Measurements from ENCODE around the gene HES2. TPM values are rescaled to one million over a fixed set of nuclear protein-coding genes. Genes with fewer than 3 reads are reported as not detected.

HES2 gene
- polyA plus RNA-seq, 2 of the 4 experiments (the other 2 are of a cell fraction), result 0.75 to 1.8 TPM

DNA sequence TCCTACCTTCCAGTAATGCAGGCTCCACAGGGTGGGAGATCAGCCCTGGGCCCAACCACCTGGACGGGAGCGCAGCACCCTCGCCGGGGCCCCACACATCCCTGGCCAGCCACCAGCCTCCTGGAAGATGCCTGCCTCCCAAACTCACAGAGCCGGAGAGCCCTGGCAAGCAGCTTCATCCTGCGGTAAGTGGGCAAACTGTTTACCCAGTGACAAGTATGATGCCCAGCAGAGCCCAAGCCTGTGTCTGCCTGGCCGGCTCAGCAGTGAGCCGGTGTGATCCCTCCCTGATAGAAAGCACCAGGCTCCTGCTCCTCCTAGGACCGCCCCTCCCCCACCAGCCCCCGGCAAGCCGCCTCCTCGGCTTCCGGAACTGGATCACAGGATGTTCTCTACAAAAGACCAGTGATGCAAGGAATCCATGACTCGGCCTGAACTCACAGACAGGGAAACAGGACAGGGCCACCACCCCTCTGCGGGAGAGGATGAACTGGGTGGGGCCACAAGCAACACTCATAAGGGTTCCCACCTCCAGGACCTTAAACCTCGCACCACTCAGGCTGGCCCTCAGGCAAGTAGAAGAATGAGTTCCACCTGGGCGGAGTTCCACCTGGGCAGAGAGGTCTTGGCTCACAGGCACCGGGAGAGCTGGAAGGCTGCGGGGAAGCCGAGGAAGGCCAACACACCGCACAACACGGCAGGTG, 34.1 kb downstream of the HES2 start:
- H3K4me2 ChIP-seq, result peak overlapping the region; percentile 84
- CTCF ChIA-PET, result interaction anchor here (0.7 to 34.5 kb wide), 8 partner anchors 18 to 137 kb away, joined by 3 to 575 read pairs (median 4); no protein-coding TSS in a partner anchor
- no peaks in the 10 kb centered on the region for H3K9me3 ChIP-seq
- peak; percentile 88 to 95 for ATAC-seq
- POLR2A ChIA-PET, result interaction anchor here (1.6 kb wide), 1 partner anchor 8 kb away, joined by 6 read pairs; the partner anchor contains the start of gene ACOT7
- WGBS (ENCODE audit: missing lambda C conversion rate), result 55% methylated on average over 5 of the region's 22 CpGs
- DNase-seq (ENCODE audit: low read depth in 1 of 2, low spot score in 1 of 2), result peak; percentile 65 to 84
- TF ChIP-seq FOSL2 (IDR thresholded peaks at IDR 0.05) (no peak), FOSL2 (CRISPR knock-in tag; IDR thresholded peaks at IDR 0.05) (0 out of 2 replicates have a peak, but pooled peaks have one; percentile 14), NPAS2 (CRISPR knock-in tag; IDR thresholded peaks at IDR 0.05; ENCODE audit: borderline replicate concordance) (no peak)
- peak overlapping the region; percentile 37 for H3K4me3 ChIP-seq
- peaks cover 23% of the 10 kb centered on the region for H3K4me1 ChIP-seq
- H3K27ac ChIP-seq, result peak overlapping the region; percentile 83 to 90
- no peak for FAIRE-seq

- CTCF ChIA-PET, result interaction anchor here (1.2 to 34.5 kb wide), 6 partner anchors 18 to 137 kb away, joined by 3 to 575 read pairs (median 5); no protein-coding TSS in a partner anchor
- FAIRE-seq (no peak), ATAC-seq (peak; percentile 39 to 52; a peak in 5 of 6 replicates), DNase-seq (ENCODE audit: low read depth in 1 of 2, low spot score in 1 of 2) (no peak)
- POLR2A ChIA-PET, result interaction anchor here (1.6 kb wide), 1 partner anchor 9 kb away, joined by 6 read pairs; the partner anchor contains the start of gene ACOT7
- Histone ChIP-seq H3K4me2 (peak overlapping the region; percentile 84), H3K27ac (peak overlapping the region; percentile 83 to 90), H3K4me1 (peaks cover 23% of the 10 kb centered on the region), H3K9me3 (peaks cover 3% of the 10 kb centered on the region; the same call in 1 of the 3 replicates), H3K4me3 (peak overlapping the region; percentile 37; the same call in 1 of the 3 replicates)
- no peak for TF ChIP-seq CEBPB (IDR thresholded peaks at IDR 0.05)
- TF ChIP-seq MYC (IDR thresholded peaks at IDR 0.05; ENCODE audit: borderline replicate concordance, low read length), result no peak
- TF ChIP-seq CHD2 (IDR thresholded peaks at IDR 0.05; ENCODE audit: low read length, partially characterized antibody), result no peak
- no peak for TF ChIP-seq GATA3 (IDR thresholded peaks at IDR 0.05; ENCODE audit: borderline replicate concordance)
- WGBS (ENCODE audit: missing lambda C conversion rate), result 86% methylated on average over 5 of the region's 5 CpGs
These were observed 34.8 kb downstream of the HES2 start for GRCh38 chr1:6384962-6385361.

DNA sequence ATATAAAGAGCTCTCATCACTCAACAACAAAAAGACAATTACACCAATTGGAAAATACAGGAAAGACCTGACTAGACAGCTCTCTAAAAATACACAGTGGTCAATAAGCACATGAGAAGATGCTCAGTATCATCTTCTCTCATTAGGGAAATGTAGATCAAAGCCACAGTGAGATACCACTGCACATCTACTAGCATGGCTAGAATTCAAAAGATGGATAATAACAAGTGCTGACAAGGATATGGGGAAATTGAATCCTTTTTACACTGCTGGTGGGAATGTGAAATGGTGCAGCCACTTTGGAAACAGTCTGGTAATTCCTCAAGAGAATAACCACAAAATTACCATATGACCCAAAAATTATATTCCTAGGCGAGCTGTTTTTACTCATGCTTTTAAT, 35.6 kb downstream of the HES2 start:
- Histone ChIP-seq H3K4me2 (no peak overlapping the region), H3K9me3 (peaks cover 3% of the 10 kb centered on the region; the same call in 1 of the 3 replicates), H3K27ac (no peak overlapping the region), H3K4me1 (peaks cover 23% of the 10 kb centered on the region), H3K4me3 (no peak overlapping the region)
- POLR2A ChIA-PET, result interaction anchor here (1.6 kb wide), 1 partner anchor 10 kb away, joined by 6 read pairs; the partner anchor contains the start of gene ACOT7
- TF ChIP-seq ZFP36 (IDR thresholded peaks at IDR 0.05; ENCODE audit: borderline replicate concordance, partially characterized antibody), result no peak
- TF ChIP-seq MAZ (IDR thresholded peaks at IDR 0.05; ENCODE audit: borderline replicate concordance, low read depth, low read length), result no peak
- TF ChIP-seq, protein P1, sequence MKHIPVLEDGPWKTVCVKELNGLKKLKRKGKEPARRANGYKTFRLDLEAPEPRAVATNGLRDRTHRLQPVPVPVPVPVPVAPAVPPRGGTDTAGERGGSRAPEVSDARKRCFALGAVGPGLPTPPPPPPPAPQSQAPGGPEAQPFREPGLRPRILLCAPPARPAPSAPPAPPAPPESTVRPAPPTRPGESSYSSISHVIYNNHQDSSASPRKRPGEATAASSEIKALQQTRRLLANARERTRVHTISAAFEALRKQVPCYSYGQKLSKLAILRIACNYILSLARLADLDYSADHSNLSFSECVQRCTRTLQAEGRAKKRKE (CRISPR knock-in tag; IDR thresholded peaks at IDR 0.05; ENCODE audit: low read depth), result no peak
- no peak for TF ChIP-seq HOXA7 (CRISPR knock-in tag; IDR thresholded peaks at IDR 0.05)
- TF ChIP-seq, protein P2, sequence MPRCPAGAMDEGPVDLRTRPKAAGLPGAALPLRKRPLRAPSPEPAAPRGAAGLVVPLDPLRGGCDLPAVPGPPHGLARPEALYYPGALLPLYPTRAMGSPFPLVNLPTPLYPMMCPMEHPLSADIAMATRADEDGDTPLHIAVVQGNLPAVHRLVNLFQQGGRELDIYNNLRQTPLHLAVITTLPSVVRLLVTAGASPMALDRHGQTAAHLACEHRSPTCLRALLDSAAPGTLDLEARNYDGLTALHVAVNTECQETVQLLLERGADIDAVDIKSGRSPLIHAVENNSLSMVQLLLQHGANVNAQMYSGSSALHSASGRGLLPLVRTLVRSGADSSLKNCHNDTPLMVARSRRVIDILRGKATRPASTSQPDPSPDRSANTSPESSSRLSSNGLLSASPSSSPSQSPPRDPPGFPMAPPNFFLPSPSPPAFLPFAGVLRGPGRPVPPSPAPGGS (IDR thresholded peaks at IDR 0.05), result no peak
- TF ChIP-seq KDM5A (IDR thresholded peaks at IDR 0.05), result no peak
- TF ChIP-seq CHD2 (IDR thresholded peaks at IDR 0.05; ENCODE audit: low read length, partially characterized antibody), result no peak
- TF ChIP-seq ESRRA (IDR thresholded peaks at IDR 0.05; ENCODE audit: borderline replicate concordance, low read length), result no peak
- no peak for TF ChIP-seq MAFK (IDR thresholded peaks at IDR 0.05; ENCODE audit: partially characterized antibody)
- no peak for TF ChIP-seq HOXB13 (CRISPR knock-in tag; IDR thresholded peaks at IDR 0.05; ENCODE audit: low read depth)
- no peak for TF ChIP-seq POLR2AphosphoS2 (conservative IDR thresholded peaks at IDR 0.05; ENCODE audit: low read length)
- no peak for TF ChIP-seq HOXB5 (CRISPR knock-in tag; IDR thresholded peaks at IDR 0.05)
- TF ChIP-seq HES2 (IDR thresholded peaks at IDR 0.05), result no peak
- no peak for TF ChIP-seq CBX2 (IDR thresholded peaks at IDR 0.05; ENCODE audit: borderline replicate concordance, low read depth)
- no peak for TF ChIP-seq RNF2 (IDR thresholded peaks at IDR 0.05; ENCODE audit: borderline replicate concordance, low read depth)
- CTCF ChIA-PET, result interaction anchor here (0.6 to 34.5 kb wide), 9 partner anchors 17 to 137 kb away, joined by 3 to 575 read pairs (median 4); no protein-coding TSS in a partner anchor
- DNase-seq (ENCODE audit: low read depth in 1 of 2, low spot score in 1 of 2) (no peak), ATAC-seq (no peak), FAIRE-seq (no peak)
- 97% methylated on average over 1 of the region's 1 CpG for WGBS (ENCODE audit: missing lambda C conversion rate)

All from A549 (cell line).